ENCODE results near the gene HSFX4. TPM values are rescaled to one million over a fixed set of nuclear protein-coding genes. Genes with fewer than 3 reads are reported as not detected.

The HSFX4 gene
- total RNA-seq, 1 experiment from 2014 or later = not detected

Other genes with a start within 250 kb of the HSFX4 start
- gene MAGEA11, start 217.5 kb upstream of the HSFX4 start, total RNA-seq (2014; rRNA removed; shearing (Covaris generic)) = not detected in 2 replicates
- 0.19 and 0.84 TPM in 2 replicates for gene HSFX1, start 155.5 kb upstream of the HSFX4 start, total RNA-seq (2014; rRNA removed; shearing (Covaris generic))
- gene MAGEA9, start 147.6 kb upstream of the HSFX4 start, total RNA-seq (2014; rRNA removed; shearing (Covaris generic)) = not detected in 2 replicates
- gene MAGEA8, start 48.4 kb upstream of the HSFX4 start, total RNA-seq (2014; rRNA removed; shearing (Covaris generic)) = not detected in 2 replicates
- 39.2 and 42.5 TPM in 2 replicates for gene EOLA2, start 8.9 kb downstream of the HSFX4 start, total RNA-seq (2014; rRNA removed; shearing (Covaris generic))

Measured in A172 (cell line).